Body of pancreas (tissue), 4 donors: ENCODE measurements around the gene SLC24A5.

Experiments used
- POLR2A ChIP-seq, 3 donors: fragments of 450-650 bp; IDR thresholded peaks; one replicate each; pipeline ENCODE4 v1.6.1; 2016; ENCODE audit warnings: antibody characterized with exemption in 3 of 3, mild to moderate bottlenecking in 2 of 3
- TF ChIP-seq, protein P1 (sequence below), 7 experiments: fragments of 450-650 bp in 4 of 7; fragments of 200-600 bp in 3 of 7; sonication (generic) in 3 of 7; IDR thresholded peaks; one replicate each; pipeline ENCODE4 v1.5.1; 2016 to 2019; ENCODE audit warnings: antibody characterized with exemption in 7 of 7

DNA sequence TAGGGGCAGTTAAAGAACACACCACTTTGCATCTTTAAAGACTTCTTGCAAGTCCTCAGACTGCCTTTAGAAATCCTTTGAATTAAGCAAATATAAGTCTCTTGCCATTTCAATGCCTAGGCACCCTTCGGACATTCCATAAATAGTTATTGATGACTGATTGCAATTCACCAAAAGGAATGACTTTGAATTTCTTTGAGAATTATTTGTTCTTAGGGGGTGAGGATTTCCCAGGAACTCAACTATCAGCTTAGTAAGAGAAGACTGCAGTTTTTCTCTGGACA lies 57.8 kb downstream of the SLC24A5 start:
- TF ChIP-seq, protein P1, sequence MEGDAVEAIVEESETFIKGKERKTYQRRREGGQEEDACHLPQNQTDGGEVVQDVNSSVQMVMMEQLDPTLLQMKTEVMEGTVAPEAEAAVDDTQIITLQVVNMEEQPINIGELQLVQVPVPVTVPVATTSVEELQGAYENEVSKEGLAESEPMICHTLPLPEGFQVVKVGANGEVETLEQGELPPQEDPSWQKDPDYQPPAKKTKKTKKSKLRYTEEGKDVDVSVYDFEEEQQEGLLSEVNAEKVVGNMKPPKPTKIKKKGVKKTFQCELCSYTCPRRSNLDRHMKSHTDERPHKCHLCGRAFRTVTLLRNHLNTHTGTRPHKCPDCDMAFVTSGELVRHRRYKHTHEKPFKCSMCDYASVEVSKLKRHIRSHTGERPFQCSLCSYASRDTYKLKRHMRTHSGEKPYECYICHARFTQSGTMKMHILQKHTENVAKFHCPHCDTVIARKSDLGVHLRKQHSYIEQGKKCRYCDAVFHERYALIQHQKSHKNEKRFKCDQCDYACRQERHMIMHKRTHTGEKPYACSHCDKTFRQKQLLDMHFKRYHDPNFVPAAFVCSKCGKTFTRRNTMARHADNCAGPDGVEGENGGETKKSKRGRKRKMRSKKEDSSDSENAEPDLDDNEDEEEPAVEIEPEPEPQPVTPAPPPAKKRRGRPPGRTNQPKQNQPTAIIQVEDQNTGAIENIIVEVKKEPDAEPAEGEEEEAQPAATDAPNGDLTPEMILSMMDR (IDR thresholded peaks at IDR 0.05), result no peak
- no peak for TF ChIP-seq POLR2A (IDR thresholded peaks at IDR 0.05)
